SKM-1 (cell line): Measurements from ENCODE around the gene RUSF1.
"Not testable (repeated sequence)": the region's sequence is repeated elsewhere in the genome, so short reads cannot be mapped to it uniquely, and the experiment has no call there.

Experiments used
- DNase-seq: peaks from one replicate; lab custom pipeline; 2025; ENCODE audit not compliant: unreplicated experiment; lab: John Stamatoyannopoulos, UW

Gene RUSF1

GRCh38 chr16:31487071-31487719 lies 21.0 kb downstream of the RUSF1 start:
- no peak for DNase-seq

GRCh38 chr16:31486045-31486444 lies 22.1 kb downstream of the RUSF1 start:
- DNase-seq = no peak

GRCh38 chr16:31485571-31485970 lies 22.6 kb downstream of the RUSF1 start:
- no peak for DNase-seq

- DNase-seq = no peak
Measured at GRCh38 chr16:31484491-31485171, 23.6 kb downstream of the RUSF1 start.

GRCh38 chr16:31484048-31484447 lies 24.1 kb downstream of the RUSF1 start:
- DNase-seq = not testable (repeated sequence)

- DNase-seq = no peak
Measured at GRCh38 chr16:31483081-31483480, 25.1 kb downstream of the RUSF1 start, which contains the start of gene SLC5A2. TSS of gene SLC5A2 (plus strand) at chr16:31483123. CDS start at chr16:31483137, 14 bp downstream.

GRCh38 chr16:31480851-31481536 lies 27.2 kb downstream of the RUSF1 start:
- DNase-seq = no peak

- DNase-seq = no peak
Measured at GRCh38 chr16:31479751-31480150, 28.4 kb downstream of the RUSF1 start.

- DNase-seq = no peak
Measured at GRCh38 chr16:31478956-31479355, 29.2 kb downstream of the RUSF1 start.

GRCh38 chr16:31477220-31478216 lies 30.7 kb downstream of the RUSF1 start:
- DNase-seq = no peak

- DNase-seq = no peak
Measured at GRCh38 chr16:31476303-31477219, 31.6 kb downstream of the RUSF1 start.

- no peak for DNase-seq
Measured at GRCh38 chr16:31475946-31476302, 32.3 kb downstream of the RUSF1 start.

GRCh38 chr16:31474773-31475738 lies 33.1 kb downstream of the RUSF1 start:
- no peak for DNase-seq

- DNase-seq = no peak
Measured at GRCh38 chr16:31474173-31474714, 33.9 kb downstream of the RUSF1 start.

GRCh38 chr16:31473264-31473984 lies 34.8 kb downstream of the RUSF1 start:
- DNase-seq = no peak

- no peak for DNase-seq
Measured at GRCh38 chr16:31472709-31473203, 35.4 kb downstream of the RUSF1 start.

GRCh38 chr16:31471875-31472708 lies 36.1 kb downstream of the RUSF1 start, which contains the start of gene TGFB1I1:
TSS of gene TGFB1I1 (plus strand) at chr16:31472152. CDS start at chr16:31472189, 37 bp downstream.
- no peak for DNase-seq
